ENCODE results near the gene CSNK1E.

Gene CSNK1E

GRCh38 chr22:38335077-38335476 is 17.8 kb upstream of the CSNK1E start:
- DNase-seq (ENCODE audit: low read depth, low spot score), result no peak

- DNase-seq (ENCODE audit: low read depth, low spot score), result no peak
These were observed 10.6 kb upstream of the CSNK1E start for GRCh38 chr22:38327805-38328204.

GRCh38 chr22:38327396-38327795 is 10.2 kb upstream of the CSNK1E start:
- DNase-seq (ENCODE audit: low read depth, low spot score), result no peak

GRCh38 chr22:38325587-38325986 is 8.4 kb upstream of the CSNK1E start:
- DNase-seq (ENCODE audit: low read depth, low spot score), result no peak

- no peak for DNase-seq (ENCODE audit: low read depth, low spot score)
These were observed 3.6 kb upstream of the CSNK1E start for GRCh38 chr22:38320605-38321402.

GRCh38 chr22:38318792-38319773 is 1.9 kb upstream of the CSNK1E start:
- no peak for DNase-seq (ENCODE audit: low read depth, low spot score)

GRCh38 chr22:38317995-38318715 is 922 bp upstream of the CSNK1E start:
- DNase-seq (ENCODE audit: low read depth, low spot score), result no peak

- DNase-seq (ENCODE audit: low read depth, low spot score), result peak; percentile 11
These were observed 690 bp downstream of the CSNK1E start for GRCh38 chr22:38316364-38317121.

- no peak for DNase-seq (ENCODE audit: low read depth, low spot score)
These were observed 1.3 kb downstream of the CSNK1E start for GRCh38 chr22:38315823-38316363.

- DNase-seq (ENCODE audit: low read depth, low spot score), result no peak
These were observed 2.1 kb downstream of the CSNK1E start for GRCh38 chr22:38314933-38315822.

GRCh38 chr22:38314051-38314932 is 2.9 kb downstream of the CSNK1E start:
- DNase-seq (ENCODE audit: low read depth, low spot score), result no peak

- no peak for DNase-seq (ENCODE audit: low read depth, low spot score)
These were observed 3.8 kb downstream of the CSNK1E start for GRCh38 chr22:38313384-38313955.

- DNase-seq (ENCODE audit: low read depth, low spot score), result no peak
These were observed 4.9 kb downstream of the CSNK1E start for GRCh38 chr22:38312261-38312800.

- DNase-seq (ENCODE audit: low read depth, low spot score), result no peak
These were observed 6.0 kb downstream of the CSNK1E start for GRCh38 chr22:38311323-38311620.

GRCh38 chr22:38310518-38311322 is 6.5 kb downstream of the CSNK1E start:
- no peak for DNase-seq (ENCODE audit: low read depth, low spot score)

- no peak for DNase-seq (ENCODE audit: low read depth, low spot score)
These were observed 7.4 kb downstream of the CSNK1E start for GRCh38 chr22:38309614-38310517.

Data from activated CD4-positive, CD25-positive, alpha-beta regulatory T cell treated with anti-CD3 and anti-CD28 coated beads, Interleukin-2, amount 50 U/mL, for 16 hours (primary cell).